GM12873 (cell line): ENCODE data around the gene LAMTOR1.

Experiments used
- TF ChIP-seq, protein P1 (sequence below): IDR thresholded peaks from 2 replicates; pipeline ENCODE4 v1.5.1; 2012; ENCODE audit warnings: low read depth, mild to moderate bottlenecking, moderate library complexity, low read length, control low read depth; ENCODE audit not compliant: insufficient read depth; ENCODE audit errors: missing control alignments

The LAMTOR1 gene

DNA sequence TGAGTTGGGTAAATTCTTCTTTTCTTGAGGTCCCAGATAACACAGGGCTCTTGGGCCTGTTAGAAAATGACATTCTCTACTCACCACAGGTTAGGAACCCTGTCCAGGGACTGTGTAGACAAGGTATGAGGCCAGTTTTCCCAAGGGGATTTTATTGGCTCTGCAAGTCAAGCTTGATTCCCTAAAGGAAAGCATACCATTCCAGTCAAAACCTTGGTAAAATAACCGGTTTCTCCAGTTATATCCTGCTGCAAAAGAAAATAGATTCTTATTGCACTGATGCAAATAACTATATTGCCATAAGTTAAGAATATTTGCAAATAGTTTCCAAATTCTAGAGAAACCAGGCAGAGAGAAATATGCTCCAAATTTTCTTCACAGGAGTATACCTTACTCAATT is 22.9 kb upstream of the LAMTOR1 start:
- TF ChIP-seq, protein P1, sequence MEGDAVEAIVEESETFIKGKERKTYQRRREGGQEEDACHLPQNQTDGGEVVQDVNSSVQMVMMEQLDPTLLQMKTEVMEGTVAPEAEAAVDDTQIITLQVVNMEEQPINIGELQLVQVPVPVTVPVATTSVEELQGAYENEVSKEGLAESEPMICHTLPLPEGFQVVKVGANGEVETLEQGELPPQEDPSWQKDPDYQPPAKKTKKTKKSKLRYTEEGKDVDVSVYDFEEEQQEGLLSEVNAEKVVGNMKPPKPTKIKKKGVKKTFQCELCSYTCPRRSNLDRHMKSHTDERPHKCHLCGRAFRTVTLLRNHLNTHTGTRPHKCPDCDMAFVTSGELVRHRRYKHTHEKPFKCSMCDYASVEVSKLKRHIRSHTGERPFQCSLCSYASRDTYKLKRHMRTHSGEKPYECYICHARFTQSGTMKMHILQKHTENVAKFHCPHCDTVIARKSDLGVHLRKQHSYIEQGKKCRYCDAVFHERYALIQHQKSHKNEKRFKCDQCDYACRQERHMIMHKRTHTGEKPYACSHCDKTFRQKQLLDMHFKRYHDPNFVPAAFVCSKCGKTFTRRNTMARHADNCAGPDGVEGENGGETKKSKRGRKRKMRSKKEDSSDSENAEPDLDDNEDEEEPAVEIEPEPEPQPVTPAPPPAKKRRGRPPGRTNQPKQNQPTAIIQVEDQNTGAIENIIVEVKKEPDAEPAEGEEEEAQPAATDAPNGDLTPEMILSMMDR = no peak

DNA sequence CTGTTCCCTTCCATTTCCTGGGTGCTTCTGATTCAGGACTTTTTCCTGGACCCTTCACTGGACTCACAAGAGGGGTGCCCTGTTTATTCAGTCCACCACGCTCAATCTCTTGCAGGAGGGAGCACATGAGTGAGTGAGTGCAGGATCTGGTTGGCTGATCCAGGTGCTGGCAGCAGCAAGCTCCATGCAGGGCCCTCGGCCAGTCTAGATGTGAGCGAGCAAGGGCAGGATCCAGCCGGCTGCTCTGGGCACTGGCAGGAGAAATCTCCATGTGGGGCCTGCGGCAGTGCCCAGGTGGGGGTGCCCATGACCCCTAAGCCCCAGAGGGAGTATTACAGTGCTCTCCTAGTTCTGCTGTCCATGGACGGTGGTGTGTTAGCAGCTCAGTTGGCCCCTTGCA is 20.9 kb upstream of the LAMTOR1 start:
- TF ChIP-seq, protein P1 = no peak

DNA sequence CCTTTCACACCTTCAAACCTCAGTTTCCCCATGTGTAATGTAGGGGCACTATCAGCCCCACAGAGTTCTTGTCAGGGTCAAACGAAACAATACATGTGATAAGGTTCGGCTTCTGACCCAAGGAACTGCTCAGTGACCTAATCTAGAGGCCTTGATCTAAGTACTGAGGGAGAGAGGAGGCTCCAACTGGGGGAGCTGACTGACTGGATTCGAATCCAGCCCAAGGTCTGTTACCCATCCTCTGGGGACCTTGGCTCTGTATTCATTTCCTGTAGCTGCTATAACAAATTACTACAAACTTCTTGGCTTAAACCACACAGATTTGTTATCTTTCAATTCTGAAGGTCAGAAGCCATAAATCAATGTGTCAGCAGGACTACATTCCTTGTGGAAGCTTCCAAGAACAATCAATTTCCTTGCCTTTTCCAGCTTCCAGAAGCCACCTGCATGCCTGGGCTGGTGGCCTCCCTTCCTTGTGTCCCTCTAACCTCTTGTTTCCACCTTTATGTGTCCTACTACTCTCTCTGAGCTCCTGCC is 20.1 kb upstream of the LAMTOR1 start:
- TF ChIP-seq, protein P1 = no peak

DNA sequence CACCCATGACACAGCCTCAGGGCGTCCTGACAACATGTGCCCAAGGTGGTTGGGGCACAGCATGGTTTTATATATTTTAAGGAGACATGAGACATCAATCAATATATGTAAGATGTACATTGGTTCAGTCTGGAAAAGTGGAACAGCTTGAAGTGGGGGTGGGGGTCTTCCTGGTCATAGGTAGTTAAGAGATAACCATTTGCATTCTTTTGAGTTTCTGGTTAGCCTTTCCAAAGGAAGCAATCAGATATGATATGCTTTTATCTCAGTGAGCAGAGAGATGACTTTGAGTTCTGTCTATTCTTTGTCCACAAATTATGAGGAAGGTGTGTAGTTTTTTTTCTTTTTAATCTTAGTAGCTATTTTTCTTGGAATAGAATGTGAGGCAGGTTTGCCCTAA is 19.5 kb upstream of the LAMTOR1 start:
- TF ChIP-seq, protein P1 = no peak

DNA sequence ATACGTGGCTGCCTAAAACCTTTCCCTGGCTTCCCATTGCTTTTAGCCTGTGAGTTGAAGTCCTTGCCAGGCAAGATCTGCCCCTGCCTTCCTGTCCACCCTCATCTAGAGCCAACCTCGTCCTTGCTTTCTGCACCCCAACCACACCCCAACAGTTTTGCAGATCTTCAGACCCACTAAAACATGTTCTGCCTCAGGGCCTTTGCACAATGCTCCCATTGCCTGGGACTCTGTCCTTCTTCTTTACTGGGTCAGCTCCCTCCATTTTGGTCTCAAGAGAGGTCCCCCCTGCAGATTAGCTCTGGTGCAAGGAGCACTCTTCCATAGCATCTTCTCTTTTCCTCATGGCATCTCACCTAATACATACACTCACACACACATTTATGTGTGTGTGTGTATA is 17.8 kb upstream of the LAMTOR1 start:
- TF ChIP-seq, protein P1 = no peak

DNA sequence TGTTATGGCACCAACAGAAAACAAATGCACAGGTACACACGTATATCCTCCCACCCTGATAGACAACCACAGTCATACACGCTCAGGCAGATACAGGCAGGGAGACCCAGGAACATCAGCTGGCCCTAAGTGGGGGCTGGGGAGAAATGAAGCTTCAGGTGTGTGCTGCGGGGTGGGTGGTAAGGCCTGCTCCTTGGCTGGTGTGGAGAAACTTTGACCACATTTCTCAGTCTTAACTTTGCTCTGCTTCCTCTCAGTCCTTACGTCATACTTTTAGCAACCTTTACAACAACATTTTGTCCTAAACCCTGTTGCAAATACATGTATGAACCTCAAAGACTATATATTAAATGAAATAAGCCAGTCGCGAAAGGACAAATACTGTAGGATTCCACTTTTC is 16.1 kb upstream of the LAMTOR1 start:
- TF ChIP-seq, protein P1 = no peak

DNA sequence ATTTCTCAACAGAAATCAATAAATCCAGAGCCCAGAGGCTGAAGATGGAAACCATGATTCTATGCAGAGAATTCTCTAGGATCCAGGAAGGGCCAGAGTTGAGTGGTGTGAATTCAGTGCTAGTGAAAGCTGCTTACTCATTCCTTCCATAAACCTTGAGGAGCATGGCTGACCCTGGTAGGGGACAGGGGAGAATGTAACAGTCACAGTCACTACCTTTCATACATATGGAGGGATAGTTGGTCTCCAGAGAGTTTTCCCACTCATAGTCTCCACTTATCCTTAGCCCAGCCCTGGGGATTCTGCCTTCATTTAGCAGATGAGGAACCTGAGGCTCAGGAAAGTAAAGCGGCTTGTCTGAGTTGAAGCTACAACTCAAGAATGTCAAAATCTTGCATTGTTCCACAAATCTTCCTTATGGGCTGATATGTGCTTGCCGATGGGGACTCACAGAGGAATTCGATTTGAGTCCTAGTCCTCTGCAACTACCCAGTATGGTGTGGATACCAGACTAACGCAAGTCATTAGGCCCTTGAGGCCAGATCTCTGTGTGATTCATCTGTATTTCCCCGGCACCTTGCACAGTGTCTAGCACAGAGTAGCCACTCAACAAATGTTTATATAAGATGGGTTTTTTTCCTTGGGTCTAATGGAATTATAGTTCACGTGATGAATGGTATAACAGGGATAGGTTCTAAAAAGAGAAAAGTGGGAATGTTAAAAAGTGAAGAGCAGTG is 13.1 kb upstream of the LAMTOR1 start:
- TF ChIP-seq, protein P1 = no peak
